K562 (cell line): ENCODE data around the gene CEP68. TPM values are rescaled to one million over a fixed set of nuclear protein-coding genes. Genes with fewer than 3 reads are reported as not detected.

Source experiments
- CCNT2 ChIP-seq: IDR thresholded peaks from 2 replicates; pipeline ENCODE4 v1.6.1; 2011; ENCODE audit warnings: borderline replicate concordance, low read depth, mild to moderate bottlenecking, moderate library complexity, mixed read lengths, low read length; ENCODE audit not compliant: insufficient read length; ENCODE audit errors: extremely low read depth
- CEBPG ChIP-seq, 3 experiments: fragments of 200-800 bp in 1 of 3; sonication (Bioruptor generic) in 1 of 3; sonication (generic) in 1 of 3; formaldehyde crosslinking in 1 of 3; IDR thresholded peaks in 2 of 3; conservative IDR thresholded peaks in 1 of 3; 2 replicates each; pipeline versions ENCODE4 v1.6.1 to v1.8.0; 2016 to 2022; ENCODE audit warnings: missing compliant biosample characterization in 2 of 3, missing genetic modification characterization in 2 of 3, mild to moderate bottlenecking in 1 of 3, missing genetic modification reagents in 1 of 3
- CHD1 ChIP-seq: fragments of 200-600 bp; sonication (generic); IDR thresholded peaks from one replicate; pipeline ENCODE4 v1.6.1; 2012; ENCODE audit warnings: mild to moderate bottlenecking, moderate library complexity, low read length, inconsistent platforms
- CUX1 ChIP-seq: fragments of 200-800 bp; sonication (Bioruptor generic); IDR thresholded peaks from 2 replicates; pipeline ENCODE4 v1.6.1; 2016; ENCODE audit warnings: missing genetic modification characterization, missing compliant biosample characterization
- FOXJ2 ChIP-seq: fragments of 200-800 bp; sonication (Bioruptor generic); IDR thresholded peaks from 2 replicates; pipeline ENCODE4 v1.6.1; 2016; ENCODE audit warnings: missing genetic modification characterization, missing compliant biosample characterization
- HES1 ChIP-seq: fragments of 450-650 bp; IDR thresholded peaks from 2 replicates; pipeline ENCODE4 v1.6.1; 2016; ENCODE audit warnings: low read depth, mild to moderate bottlenecking, moderate library complexity
- HNRNPK ChIP-seq: fragments of 200-400 bp; formaldehyde crosslinking; IDR thresholded peaks from one replicate; pipeline ENCODE4 v1.6.1; 2018; ENCODE audit warnings: mild to moderate bottlenecking, low read depth, low read length; ENCODE audit not compliant: poor library complexity, severe bottlenecking
- MEIS2 ChIP-seq: fragments of 450-650 bp; IDR thresholded peaks from 2 replicates; pipeline ENCODE4 v1.6.1; 2014; ENCODE audit warnings: mild to moderate bottlenecking; ENCODE audit not compliant: partially characterized antibody
- MXI1 ChIP-seq: IDR thresholded peaks from 2 replicates; pipeline ENCODE4 v1.6.1; 2011; ENCODE audit warnings: low read depth, mild to moderate bottlenecking, improper control_type of control experiment, low read length
- NFRKB ChIP-seq: fragments of 450-650 bp; IDR thresholded peaks from 2 replicates; pipeline ENCODE4 v1.6.1; 2016; ENCODE audit warnings: low read depth
- OTX1 ChIP-seq: fragments of 450-650 bp; formaldehyde crosslinking; IDR thresholded peaks from 2 replicates; pipeline ENCODE4 v1.4.0; 2022; ENCODE audit warnings: mild to moderate bottlenecking
- PHB ChIP-seq: fragments of 250-450 bp; sonication (Bioruptor Pico); IDR thresholded peaks from 2 replicates; pipeline ENCODE4 v1.5.0; 2021
- RFX1 ChIP-seq: fragments of 450-650 bp; IDR thresholded peaks from 2 replicates; pipeline ENCODE4 v1.6.1; 2016; ENCODE audit warnings: mild to moderate bottlenecking, moderate library complexity
- SMAD1 ChIP-seq: fragments of 150-350 bp; IDR thresholded peaks from 2 replicates; pipeline ENCODE4 v1.6.1; 2014; ENCODE audit warnings: low read length, low read depth; ENCODE audit not compliant: partially characterized antibody
- SMAD2 ChIP-seq: fragments of 150-350 bp; IDR thresholded peaks from 2 replicates; pipeline ENCODE4 v1.6.1; 2014; ENCODE audit warnings: low read depth, mild to moderate bottlenecking, low read length
- SOX6 ChIP-seq: fragments of 450-650 bp; IDR thresholded peaks from 2 replicates; pipeline ENCODE4 v1.6.1; 2014; ENCODE audit warnings: mild to moderate bottlenecking
- STAT5B ChIP-seq: fragments of 250-450 bp; sonication (Bioruptor Pico); IDR thresholded peaks from 2 replicates; pipeline ENCODE4 v1.8.0; 2021; ENCODE audit warnings: mild to moderate bottlenecking, inconsistent platforms
- ZNF24 ChIP-seq: fragments of 450-650 bp; IDR thresholded peaks from 2 replicates; pipeline ENCODE4 v1.6.1; 2016
- ZNF316 ChIP-seq: fragments of 450-650 bp; IDR thresholded peaks from 2 replicates; pipeline ENCODE4 v1.6.1; 2016
- ZNF431 ChIP-seq: sonication (generic); formaldehyde crosslinking; IDR thresholded peaks from 2 replicates; pipeline ENCODE4 v1.8.0; 2022; ENCODE audit warnings: mild to moderate bottlenecking, missing genetic modification reagents
- ZNF644 ChIP-seq: fragments of 200-800 bp; sonication (Bioruptor generic); IDR thresholded peaks from 2 replicates; pipeline ENCODE4 v1.6.1; 2016; ENCODE audit warnings: low read depth, missing genetic modification characterization, missing compliant biosample characterization
- ZSCAN32 ChIP-seq: fragments of 450-650 bp; formaldehyde crosslinking; IDR thresholded peaks from 2 replicates; pipeline ENCODE4 v1.4.0; 2020; ENCODE audit warnings: mild to moderate bottlenecking, moderate library complexity
- polyA plus RNA-seq, 8 experiments: library from polyadenylated mRNA; depleted of rRNA in 4 of 8; stranded (reverse) in 5 of 8; unstranded in 3 of 8; fragments of >200 nt; fragmentation: Nextera tagmentation in 2 of 8; fragmentation: Illumina TruSeq in 1 of 8; extraction: Ambion mirVana in 2 of 8; extraction: Trizol in 1 of 8; gene quantifications; 2 replicates each; pipeline versions ENCODE4 v1.2.1 to v1.2.3, GENCODE V29; 2011 to 2014; ENCODE audit warnings: inconsistent platforms in 1 of 8, missing spikeins in 1 of 8
- total RNA-seq, 7 experiments: library from RNA; depleted of rRNA in 6 of 7; stranded (reverse); fragments of >200 nt in 6 of 7; fragmentation: Illumina TruSeq in 2 of 7; extraction: Trizol in 2 of 7; gene quantifications; 2 replicates each; pipeline versions ENCODE4 v1.2.1 to v1.2.3, GENCODE V29; 2011 to 2021; ENCODE audit warnings: low replicate concordance in 1 of 7

CEP68 gene
- total and polyA plus RNA-seq, 9 of the 15 experiments (the other 6 are each of a cell fraction or from before 2014, with no cell fraction given): 1.4 to 8.5 (median 5.2) TPM

DNA sequence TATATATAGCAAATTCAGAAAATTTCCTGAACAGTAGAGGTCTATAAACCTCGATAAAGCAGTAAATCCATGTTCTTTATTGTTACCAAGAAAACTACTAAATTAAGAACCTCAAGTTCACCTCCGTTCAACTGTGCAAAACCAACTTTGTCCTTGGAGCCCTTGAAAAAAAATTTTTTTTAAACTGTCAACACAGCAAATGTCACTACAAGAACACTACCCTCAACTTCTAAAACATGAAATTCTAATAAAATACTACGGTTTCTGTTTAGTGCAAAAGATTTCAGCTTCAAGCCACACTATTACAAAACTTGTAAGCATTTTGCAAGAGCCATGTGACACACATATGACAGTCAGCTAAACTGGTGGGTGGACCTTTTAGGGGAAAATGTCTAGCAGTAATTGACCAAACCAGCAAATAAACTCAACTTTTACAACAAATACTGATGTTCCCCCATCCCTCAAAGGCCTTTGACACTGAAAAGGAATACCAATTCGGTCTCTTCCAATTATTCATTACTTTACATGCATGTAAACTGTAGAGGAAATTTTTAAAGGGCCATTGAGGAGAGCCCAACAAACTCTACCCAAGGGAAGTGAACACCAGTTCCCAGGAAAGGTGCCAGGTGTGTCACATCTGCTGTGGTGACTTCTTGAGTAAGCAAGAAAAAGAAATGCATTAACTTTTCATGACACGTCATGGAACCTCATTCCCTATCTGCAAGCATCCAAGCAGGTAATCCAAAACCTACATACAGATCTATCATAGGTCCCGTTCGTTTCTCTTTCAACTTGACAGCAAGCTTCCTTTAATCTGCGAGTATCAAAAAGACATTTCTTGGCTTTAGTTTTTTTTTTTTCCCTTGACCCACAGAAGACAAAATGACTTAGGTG, 72.3 kb downstream of the CEP68 start (continued):
- no peak for TF ChIP-seq CCNT2
- no peak for TF ChIP-seq ZNF431 (CRISPR knock-in tag)
- TF ChIP-seq CEBPG (CRISPR knock-in tag; IDR thresholded peaks at IDR 0.05): peak; percentile 22; the same call in 1 of the 2 replicates
- TF ChIP-seq CEBPG (tag; conservative IDR thresholded peaks at IDR 0.05 in 1 of 2, IDR thresholded peaks at IDR 0.05 in 1 of 2): peak; percentile 30 to 82; a peak in 3 of 4 replicates
- TF ChIP-seq ZNF316: peak; percentile 78
- TF ChIP-seq HNRNPK: no peak
- TF ChIP-seq OTX1 (CRISPR knock-in tag): no peak
- TF ChIP-seq CHD1: no peak
- no peak for TF ChIP-seq NFRKB
- TF ChIP-seq SMAD2: no peak
- TF ChIP-seq FOXJ2 (tag): no peak
- TF ChIP-seq ZSCAN32 (CRISPR knock-in tag): no peak
- TF ChIP-seq ZNF644 (tag): no peak
- TF ChIP-seq CUX1 (CRISPR knock-in tag): no peak
- TF ChIP-seq SOX6: no peak
- peak; percentile 3 for TF ChIP-seq MEIS2
- no peak for TF ChIP-seq MXI1
- no peak for TF ChIP-seq HES1
- TF ChIP-seq SMAD1: no peak
- no peak for TF ChIP-seq STAT5B (CRISPR knock-in tag)
- no peak for TF ChIP-seq ZNF24
- TF ChIP-seq PHB: no peak
- TF ChIP-seq RFX1: no peak
